C4-2B (cell line): ENCODE data around the gene TNNT2.

Experiments used
- ZFX ChIP-seq: fragments of 450-650 bp; IDR thresholded peaks from 2 replicates; pipeline ENCODE4 v1.6.1; 2017
- TF ChIP-seq, protein P1 (sequence below): fragments of 450-650 bp; conservative IDR thresholded peaks from 2 replicates; pipeline ENCODE4 v1.5.1; 2017; ENCODE audit warnings: mild to moderate bottlenecking

DNA sequence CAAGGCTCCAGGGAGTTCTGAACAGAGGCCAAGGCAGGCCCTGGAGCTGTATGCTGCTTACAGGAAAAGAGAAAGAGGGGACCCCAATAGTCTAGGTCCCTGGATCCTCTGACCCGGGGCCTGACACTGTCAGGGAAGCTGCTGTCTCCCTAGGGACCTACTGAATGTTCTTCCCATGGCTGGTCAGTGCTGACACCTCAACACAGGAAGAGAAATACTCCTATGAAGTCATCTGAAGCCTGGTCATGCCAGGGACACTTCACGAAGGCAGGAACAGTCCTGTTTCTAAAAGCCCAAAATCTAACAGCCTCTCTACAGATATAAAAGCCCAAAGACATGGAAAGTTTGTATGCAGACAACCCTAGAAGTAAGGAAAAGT, 23.4 kb upstream of the TNNT2 start:
- TF ChIP-seq, protein P1, sequence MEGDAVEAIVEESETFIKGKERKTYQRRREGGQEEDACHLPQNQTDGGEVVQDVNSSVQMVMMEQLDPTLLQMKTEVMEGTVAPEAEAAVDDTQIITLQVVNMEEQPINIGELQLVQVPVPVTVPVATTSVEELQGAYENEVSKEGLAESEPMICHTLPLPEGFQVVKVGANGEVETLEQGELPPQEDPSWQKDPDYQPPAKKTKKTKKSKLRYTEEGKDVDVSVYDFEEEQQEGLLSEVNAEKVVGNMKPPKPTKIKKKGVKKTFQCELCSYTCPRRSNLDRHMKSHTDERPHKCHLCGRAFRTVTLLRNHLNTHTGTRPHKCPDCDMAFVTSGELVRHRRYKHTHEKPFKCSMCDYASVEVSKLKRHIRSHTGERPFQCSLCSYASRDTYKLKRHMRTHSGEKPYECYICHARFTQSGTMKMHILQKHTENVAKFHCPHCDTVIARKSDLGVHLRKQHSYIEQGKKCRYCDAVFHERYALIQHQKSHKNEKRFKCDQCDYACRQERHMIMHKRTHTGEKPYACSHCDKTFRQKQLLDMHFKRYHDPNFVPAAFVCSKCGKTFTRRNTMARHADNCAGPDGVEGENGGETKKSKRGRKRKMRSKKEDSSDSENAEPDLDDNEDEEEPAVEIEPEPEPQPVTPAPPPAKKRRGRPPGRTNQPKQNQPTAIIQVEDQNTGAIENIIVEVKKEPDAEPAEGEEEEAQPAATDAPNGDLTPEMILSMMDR: no peak
- no peak for TF ChIP-seq ZFX
